Gastroesophageal sphincter (tissue), 4 donors: ENCODE data around the gene TMTC2. TPM values are rescaled to one million over a fixed set of nuclear protein-coding genes. Genes with fewer than 3 reads are reported as not detected.

ENCODE experiments used
- ATAC-seq: fragments of 150-250 bp; one replicate; pipeline ENCODE4 v1.9.1; 2016; ENCODE audit warnings: mild to moderate bottlenecking, moderate library complexity
- H3K27ac ChIP-seq, 4 donors: fragments of 200-600 bp; sonication (generic) in 3 of 4; 1 replicate in 3 of 4; 2 replicates in 1 of 4; pipeline ENCODE4 v1.5.1; 2016 to 2019
- H3K27me3 ChIP-seq: fragments of 200-600 bp; sonication (generic); one replicate; pipeline ENCODE4 v1.5.1; 2019
- H3K36me3 ChIP-seq, 2 donors: fragments of 200-600 bp; sonication (generic); one replicate each; pipeline ENCODE4 v1.5.1; 2019; ENCODE audit warnings: control low read depth in 1 of 2
- H3K4me1 ChIP-seq, 3 donors: fragments of 200-600 bp; sonication (generic); 1 replicate in 2 of 3; 2 replicates in 1 of 3; pipeline ENCODE4 v1.5.1; 2016 to 2019; ENCODE audit warnings: control low read depth in 2 of 3
- H3K4me3 ChIP-seq, 2 donors: fragments of 200-600 bp; sonication (generic); one replicate each; pipeline ENCODE4 v1.5.1; 2019; ENCODE audit warnings: mild to moderate bottlenecking in 1 of 2, moderate library complexity in 1 of 2
- H3K9me3 ChIP-seq, 3 donors: fragments of 200-600 bp; sonication (generic); one replicate each; pipeline ENCODE4 v1.5.1; 2017 to 2019; ENCODE audit warnings: control low read depth in 2 of 3
- EP300 ChIP-seq: sonication (generic); formaldehyde crosslinking; IDR thresholded peaks from one replicate; pipeline ENCODE4 v1.6.1; 2017; ENCODE audit warnings: antibody characterized with exemption, mild to moderate bottlenecking
- POLR2A ChIP-seq, 2 donors: fragments of 450-650 bp; IDR thresholded peaks; one replicate each; pipeline ENCODE4 v1.6.1; 2017; ENCODE audit warnings: antibody characterized with exemption in 2 of 2, mild to moderate bottlenecking in 2 of 2, moderate library complexity in 1 of 2
- POLR2AphosphoS5 ChIP-seq: sonication (generic); formaldehyde crosslinking; IDR thresholded peaks from one replicate; pipeline ENCODE4 v1.6.1; 2017; ENCODE audit warnings: antibody characterized with exemption
- WGBS, 2 donors: methylation state at CpG; one replicate each; pipeline ENCODE4 v1.1.5; 2018; ENCODE audit warnings: low coverage in 1 of 2; 5-methylcytosine and 5-hydroxymethylcytosine counted together
- total RNA-seq, 4 donors: library from RNA; depleted of rRNA; stranded (reverse); fragments of >200 nt; gene quantifications; one replicate each; pipeline ENCODE4 v1.1.0, GENCODE V29; 2016
- TF ChIP-seq, protein P1 (sequence below), 4 experiments: fragments of 200-600 bp in 2 of 4; fragments of 450-650 bp in 2 of 4; sonication (generic) in 1 of 4; IDR thresholded peaks; one replicate each; pipeline ENCODE4 v1.5.1; 2017 to 2019; ENCODE audit warnings: antibody characterized with exemption in 4 of 4, mild to moderate bottlenecking in 2 of 4, moderate library complexity in 2 of 4

Gene TMTC2
- total RNA-seq, 4 donors from 2014 or later: 7.4 to 21.8 (median 16.0) TPM

DNA sequence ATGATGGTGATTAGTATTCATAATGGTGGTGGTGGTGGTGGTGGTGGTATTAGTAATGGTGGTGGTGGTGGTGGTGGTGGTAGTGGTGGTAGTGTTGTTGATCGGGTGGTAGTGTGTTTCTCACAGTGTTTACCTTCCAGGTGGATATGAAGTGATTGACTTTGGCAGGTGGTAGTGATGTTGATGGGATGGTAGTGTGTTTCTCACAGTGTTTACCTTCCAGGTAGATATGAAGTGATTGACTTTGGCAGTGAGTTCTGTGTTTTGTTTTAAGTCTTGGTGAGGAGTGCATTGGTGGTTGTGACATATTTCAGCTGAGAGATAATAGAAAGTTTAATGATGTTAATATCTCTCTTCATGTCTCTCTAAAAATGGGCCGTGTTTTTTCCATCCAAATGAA lies 189.4 kb downstream of the TMTC2 start:
- ATAC-seq: no peak
- H3K9me3 ChIP-seq: no peaks in the 10 kb centered on the region
- 97 to 100% methylated on average over 2 of the region's 2 CpGs for WGBS, 2 donors
- H3K27me3 ChIP-seq: no peaks in the 10 kb centered on the region
- no peak overlapping the region for H3K27ac ChIP-seq
- no peaks in the 10 kb centered on the region for H3K36me3 ChIP-seq
- peaks cover 0 to 20% (median 0%) of the 10 kb centered on the region in 3 donors for H3K4me1 ChIP-seq
- no peak overlapping the region for H3K4me3 ChIP-seq
- TF ChIP-seq, protein P1, sequence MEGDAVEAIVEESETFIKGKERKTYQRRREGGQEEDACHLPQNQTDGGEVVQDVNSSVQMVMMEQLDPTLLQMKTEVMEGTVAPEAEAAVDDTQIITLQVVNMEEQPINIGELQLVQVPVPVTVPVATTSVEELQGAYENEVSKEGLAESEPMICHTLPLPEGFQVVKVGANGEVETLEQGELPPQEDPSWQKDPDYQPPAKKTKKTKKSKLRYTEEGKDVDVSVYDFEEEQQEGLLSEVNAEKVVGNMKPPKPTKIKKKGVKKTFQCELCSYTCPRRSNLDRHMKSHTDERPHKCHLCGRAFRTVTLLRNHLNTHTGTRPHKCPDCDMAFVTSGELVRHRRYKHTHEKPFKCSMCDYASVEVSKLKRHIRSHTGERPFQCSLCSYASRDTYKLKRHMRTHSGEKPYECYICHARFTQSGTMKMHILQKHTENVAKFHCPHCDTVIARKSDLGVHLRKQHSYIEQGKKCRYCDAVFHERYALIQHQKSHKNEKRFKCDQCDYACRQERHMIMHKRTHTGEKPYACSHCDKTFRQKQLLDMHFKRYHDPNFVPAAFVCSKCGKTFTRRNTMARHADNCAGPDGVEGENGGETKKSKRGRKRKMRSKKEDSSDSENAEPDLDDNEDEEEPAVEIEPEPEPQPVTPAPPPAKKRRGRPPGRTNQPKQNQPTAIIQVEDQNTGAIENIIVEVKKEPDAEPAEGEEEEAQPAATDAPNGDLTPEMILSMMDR (IDR thresholded peaks at IDR 0.05): no peak
- no peak for TF ChIP-seq POLR2A (IDR thresholded peaks at IDR 0.05)
- TF ChIP-seq EP300: no peak
- TF ChIP-seq POLR2AphosphoS5: no peak

DNA sequence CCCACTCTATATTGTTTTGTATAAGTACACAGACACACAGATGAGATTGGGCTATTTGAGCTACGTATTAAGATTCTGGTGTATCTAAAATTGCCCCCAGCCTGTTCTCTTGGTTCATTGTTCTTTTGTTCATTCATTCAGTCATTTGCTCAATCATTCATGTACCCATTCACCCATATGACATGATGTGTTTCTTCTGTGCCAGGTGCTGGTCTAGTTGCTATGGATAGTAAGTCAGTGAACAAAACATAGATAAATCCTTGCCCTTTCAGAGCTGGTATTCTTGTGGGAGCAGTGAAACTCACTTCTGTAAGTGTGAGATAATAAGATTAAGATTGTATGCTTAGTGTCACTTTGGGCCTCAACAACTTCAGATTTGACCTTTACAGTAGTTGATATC lies 191.3 kb downstream of the TMTC2 start:
- Histone ChIP-seq H3K27ac (no peak overlapping the region), H3K4me1 (peaks cover 0 to 17% (median 0%) of the 10 kb centered on the region in 3 donors), H3K27me3 (no peaks in the 10 kb centered on the region), H3K36me3 (no peaks in the 10 kb centered on the region), H3K9me3 (no peaks in the 10 kb centered on the region), H3K4me3 (no peak overlapping the region)
- TF ChIP-seq POLR2A (IDR thresholded peaks at IDR 0.05) (no peak), POLR2AphosphoS5 (no peak), EP300 (no peak)
- TF ChIP-seq, protein P1 (IDR thresholded peaks at IDR 0.05): no peak
- no peak for ATAC-seq
- 76 to 92% methylated on average over 1 of the region's 1 CpG for WGBS, 2 donors

DNA sequence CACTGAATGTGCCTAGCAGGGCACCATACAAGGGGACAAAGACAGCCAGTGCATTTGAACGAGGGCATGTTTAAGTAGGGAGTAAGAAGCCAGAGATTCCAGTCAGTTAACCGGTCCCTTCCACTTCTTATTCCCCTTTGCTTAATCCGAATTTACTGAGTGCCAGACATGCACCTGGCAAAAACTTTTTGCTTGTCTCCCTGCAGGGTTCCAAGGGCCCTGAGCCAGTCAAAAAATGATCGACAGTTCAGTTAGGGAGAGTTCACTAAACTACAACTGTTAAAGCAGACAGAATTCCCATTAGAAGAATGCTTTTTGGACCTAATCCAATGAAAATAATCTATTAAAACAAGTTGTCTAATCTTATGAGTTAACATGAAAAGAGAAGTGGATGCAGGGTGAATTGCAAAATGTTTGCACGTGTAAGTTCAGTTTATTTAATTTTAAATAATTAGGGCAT lies 193.8 kb downstream of the TMTC2 start:
- 6 to 25% methylated on average over 5 of the region's 5 CpGs for WGBS, 2 donors
- H3K4me3 ChIP-seq: no peak overlapping the region
- TF ChIP-seq, protein P1 (IDR thresholded peaks at IDR 0.05): no peak
- TF ChIP-seq POLR2AphosphoS5 (no peak), POLR2A (IDR thresholded peaks at IDR 0.05) (no peak), EP300 (no peak)
- H3K27ac ChIP-seq: no peak overlapping the region
- H3K9me3 ChIP-seq: no peaks in the 10 kb centered on the region
- H3K36me3 ChIP-seq: no peaks in the 10 kb centered on the region
- H3K4me1 ChIP-seq: peaks cover 0 to 17% (median 0%) of the 10 kb centered on the region in 3 donors
- H3K27me3 ChIP-seq: no peaks in the 10 kb centered on the region
- no peak for ATAC-seq

DNA sequence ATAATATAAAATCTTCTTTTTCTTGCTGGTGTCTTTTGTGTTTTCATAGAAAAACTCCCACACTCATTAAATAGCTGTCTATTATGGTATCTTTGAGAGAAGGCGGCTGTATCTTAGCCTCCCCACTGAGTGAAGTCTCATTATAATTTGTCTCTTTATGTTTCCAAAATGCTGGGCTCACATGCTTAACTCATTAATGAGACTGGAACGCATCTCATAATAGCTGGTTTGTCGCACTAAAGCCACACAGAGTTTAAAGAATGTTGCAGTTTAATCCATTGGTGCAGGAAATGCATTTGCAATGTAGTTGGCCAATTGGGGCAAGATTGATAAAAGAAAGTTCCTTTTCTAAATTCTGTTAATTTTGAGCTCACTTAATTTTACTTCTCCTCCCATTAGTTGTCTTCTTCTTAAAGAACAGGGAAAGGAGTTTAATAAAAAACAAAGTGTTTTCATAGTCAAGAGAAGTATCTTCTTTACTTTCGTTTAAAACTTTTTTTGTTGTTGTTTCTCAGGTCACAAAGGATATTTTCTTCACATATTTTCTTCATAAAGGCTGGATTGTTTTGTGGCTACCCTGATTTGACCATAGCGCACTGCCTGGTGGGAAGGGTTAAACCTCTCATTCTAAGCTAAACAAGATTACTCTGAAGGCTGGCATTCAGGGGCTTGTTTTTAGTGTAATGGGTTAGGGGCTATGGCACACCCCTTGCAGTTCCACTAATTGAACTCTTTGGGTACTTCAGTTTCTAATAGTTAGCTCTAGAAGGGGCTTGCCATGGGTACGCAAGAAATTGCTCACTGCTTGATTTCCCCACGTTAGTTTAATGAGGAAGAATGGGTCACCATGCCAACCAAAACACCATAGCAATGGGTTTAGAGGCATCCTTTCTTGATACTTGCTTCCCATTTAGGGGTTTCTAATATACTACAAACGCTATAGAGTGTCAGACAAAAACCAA lies 197.0 kb downstream of the TMTC2 start:
- Histone ChIP-seq H3K36me3 (no peaks in the 10 kb centered on the region), H3K4me3 (no peak overlapping the region), H3K27ac (no peak overlapping the region), H3K9me3 (no peaks in the 10 kb centered on the region), H3K4me1 (peaks cover 0 to 21% (median 0%) of the 10 kb centered on the region in 3 donors), H3K27me3 (no peaks in the 10 kb centered on the region)
- 81 to 91% methylated on average over 6 to 8 of the region's 8 CpGs for WGBS, 2 donors
- no peak for ATAC-seq
- TF ChIP-seq EP300 (no peak), POLR2AphosphoS5 (no peak), POLR2A (IDR thresholded peaks at IDR 0.05) (no peak)
- TF ChIP-seq, protein P1 (IDR thresholded peaks at IDR 0.05): no peak
